HPDE6-E6E7 (cell line): ENCODE data around the gene SLC7A9.
"Not testable (repeated sequence)": the region's sequence is repeated elsewhere in the genome, so short reads cannot be mapped to it uniquely, and the experiment has no call there.

Source experiments
- DNase-seq: peaks from one replicate; pipeline ENCODE4 v3.0.0; 2011; ENCODE audit warnings: missing footprints; ENCODE audit errors: extremely low spot score

The SLC7A9 gene

DNA sequence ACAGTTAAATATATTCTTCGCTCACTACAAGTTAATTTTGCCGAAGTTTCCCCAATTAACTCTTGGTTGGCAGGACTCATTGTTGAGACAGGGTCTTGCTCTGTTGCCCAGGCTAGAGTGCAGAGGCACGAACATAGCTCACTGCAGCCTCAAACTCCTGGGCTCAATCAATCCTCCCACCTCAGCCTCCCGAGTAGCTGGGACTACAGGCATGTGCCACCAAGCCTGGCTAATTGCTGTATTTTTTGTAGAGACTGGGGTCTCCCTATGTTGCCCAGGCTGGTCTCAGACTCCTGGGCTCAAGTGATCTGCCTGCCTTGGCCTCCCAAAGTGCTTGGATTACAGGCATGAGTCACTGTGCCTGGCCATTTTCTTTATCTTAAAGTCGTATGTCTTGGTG lies 15.7 kb upstream of the SLC7A9 start:
- DNase-seq = not testable (repeated sequence)

DNA sequence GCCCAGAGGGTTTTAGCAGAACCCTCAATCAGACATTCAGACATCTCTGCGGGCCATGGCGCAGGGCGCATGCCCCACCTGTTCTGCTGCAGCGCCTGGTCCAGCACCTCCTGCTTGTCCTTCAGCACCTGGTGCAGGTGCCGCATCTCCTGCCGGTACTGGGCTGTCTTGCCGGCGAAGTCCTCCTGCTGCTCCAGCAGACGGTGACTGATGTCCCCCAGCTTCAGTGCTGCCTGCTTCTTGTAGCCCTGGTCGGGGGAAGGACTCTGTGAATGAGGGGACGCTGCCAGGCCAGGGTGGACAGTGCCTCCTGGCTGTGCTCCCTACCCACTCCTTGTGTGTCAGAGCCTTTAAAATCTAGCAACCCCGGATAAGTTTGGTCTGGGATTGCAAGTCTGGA lies 12.2 kb upstream of the SLC7A9 start:
- DNase-seq = no peak

- DNase-seq = no peak
Measured at GRCh38 chr19:32880622-32881021, 11.1 kb upstream of the SLC7A9 start.

GRCh38 chr19:32879741-32880140 lies 10.2 kb upstream of the SLC7A9 start:
- no peak for DNase-seq

GRCh38 chr19:32878988-32879387 lies 9.4 kb upstream of the SLC7A9 start:
- DNase-seq = no peak

- DNase-seq = no peak
Measured at GRCh38 chr19:32877977-32878745, 8.6 kb upstream of the SLC7A9 start.

DNA sequence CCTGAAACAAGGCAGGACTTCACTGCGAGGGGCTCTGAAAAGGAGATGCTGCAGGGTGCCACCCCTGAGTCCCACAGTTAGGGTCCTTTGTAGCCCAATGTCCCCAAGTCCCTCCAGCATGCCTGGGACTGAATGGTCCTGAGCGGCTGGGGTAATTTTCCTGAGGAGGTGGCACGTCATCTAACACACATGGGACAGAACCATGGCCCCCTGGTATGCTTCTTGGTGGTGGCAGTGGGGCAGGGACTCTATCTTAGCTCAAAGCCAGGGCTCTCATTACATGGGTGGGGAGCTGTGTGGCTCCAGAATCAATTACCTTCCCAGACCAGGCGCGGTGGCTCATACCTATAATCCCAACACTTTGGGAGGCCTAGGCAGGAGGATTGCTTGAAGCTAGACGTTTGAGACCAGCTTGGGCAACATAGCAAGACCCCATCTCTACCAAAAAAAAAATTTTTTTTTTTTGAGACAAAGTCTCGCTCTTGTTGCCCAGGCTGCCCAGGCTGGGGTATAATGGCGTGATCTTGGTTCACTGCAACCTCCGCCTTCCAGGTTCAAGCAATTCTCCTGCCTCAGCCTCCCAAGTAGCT lies 7.9 kb upstream of the SLC7A9 start:
- DNase-seq = no peak

DNA sequence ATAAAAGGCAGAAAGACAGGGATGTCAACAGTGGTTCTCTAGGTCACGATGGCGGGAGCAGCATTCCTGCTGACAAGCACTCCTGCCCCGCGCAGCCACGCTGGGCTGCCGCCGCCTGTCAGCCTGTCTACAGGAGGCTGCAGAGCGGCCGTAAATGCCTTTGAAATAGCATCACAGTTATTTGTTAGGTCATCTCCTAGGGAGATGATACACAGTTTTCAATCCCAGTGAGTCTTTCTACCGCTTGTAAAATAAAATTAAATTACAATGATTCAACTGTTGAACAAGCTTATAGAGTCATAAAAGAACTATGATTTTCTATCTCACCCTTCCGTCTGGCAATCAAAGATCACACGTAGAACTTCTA lies 7.3 kb upstream of the SLC7A9 start:
- no peak for DNase-seq

- DNase-seq = no peak
Measured at GRCh38 chr19:32876236-32876918, 6.8 kb upstream of the SLC7A9 start.

DNA sequence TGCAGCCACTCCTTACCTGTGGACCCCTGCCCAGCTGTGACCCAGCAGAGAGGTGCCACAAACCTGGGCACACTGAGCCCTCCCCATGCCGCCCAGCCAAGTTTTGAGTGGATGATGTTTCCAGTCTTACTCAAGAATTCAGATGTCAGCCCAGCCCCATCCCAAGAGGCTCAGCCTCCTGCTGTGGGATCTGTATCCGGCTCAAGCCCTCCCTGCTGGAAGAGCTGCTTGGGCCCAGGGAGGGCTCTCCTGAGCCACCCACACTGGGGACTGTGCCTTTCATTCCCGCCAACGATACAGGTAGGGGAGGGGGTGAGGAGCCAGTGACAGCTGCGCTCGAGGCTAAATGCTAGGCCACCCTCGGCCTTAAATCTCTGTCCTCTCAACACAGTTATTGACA lies 5.9 kb upstream of the SLC7A9 start:
- no peak for DNase-seq

GRCh38 chr19:32874605-32875004 lies 5.0 kb upstream of the SLC7A9 start:
- no peak for DNase-seq

- DNase-seq = no peak
Measured at GRCh38 chr19:32873247-32873959, 3.8 kb upstream of the SLC7A9 start.

DNA sequence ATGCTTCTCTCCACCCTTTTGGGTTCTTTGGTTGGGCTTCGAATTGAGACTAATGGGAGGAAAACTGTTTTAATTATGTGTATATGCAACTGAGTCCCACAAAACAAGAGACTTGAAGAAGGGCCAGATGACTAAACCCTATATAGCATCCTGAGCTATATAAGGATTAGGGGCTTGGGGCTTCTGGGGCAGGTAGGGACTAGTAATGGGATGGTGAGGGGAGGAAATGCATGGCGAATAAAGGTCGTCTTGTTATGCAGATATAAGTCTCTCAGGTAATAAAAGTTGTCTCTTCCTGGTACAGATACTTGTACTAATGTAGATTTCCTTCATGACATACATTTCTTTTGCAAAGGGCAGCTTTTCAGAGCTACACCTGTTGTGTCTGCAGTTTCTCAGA lies 2.8 kb upstream of the SLC7A9 start:
- DNase-seq = no peak

DNA sequence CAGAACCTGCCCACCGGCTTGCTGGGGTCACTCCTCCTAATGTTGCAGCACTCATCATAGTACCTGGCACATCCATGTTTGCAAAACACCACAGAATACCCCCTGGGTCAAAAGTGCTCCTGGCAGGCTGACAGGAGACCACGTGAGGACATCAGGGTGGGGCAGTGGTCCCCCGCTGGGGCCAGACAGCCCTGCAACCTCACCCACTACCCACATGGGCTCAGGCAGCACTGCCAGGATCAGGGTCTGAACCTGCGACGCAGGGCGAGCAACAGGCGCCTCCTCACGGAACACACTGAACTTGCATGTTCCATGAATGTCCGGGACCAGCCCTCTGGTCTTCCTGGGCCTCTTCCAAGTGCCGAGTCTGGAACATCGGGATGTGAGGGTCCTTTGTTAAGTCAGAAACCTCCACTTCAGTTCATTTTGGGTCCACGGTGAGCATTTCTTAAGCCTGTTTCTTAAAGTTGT lies 1.4 kb upstream of the SLC7A9 start:
- DNase-seq = no peak

DNA sequence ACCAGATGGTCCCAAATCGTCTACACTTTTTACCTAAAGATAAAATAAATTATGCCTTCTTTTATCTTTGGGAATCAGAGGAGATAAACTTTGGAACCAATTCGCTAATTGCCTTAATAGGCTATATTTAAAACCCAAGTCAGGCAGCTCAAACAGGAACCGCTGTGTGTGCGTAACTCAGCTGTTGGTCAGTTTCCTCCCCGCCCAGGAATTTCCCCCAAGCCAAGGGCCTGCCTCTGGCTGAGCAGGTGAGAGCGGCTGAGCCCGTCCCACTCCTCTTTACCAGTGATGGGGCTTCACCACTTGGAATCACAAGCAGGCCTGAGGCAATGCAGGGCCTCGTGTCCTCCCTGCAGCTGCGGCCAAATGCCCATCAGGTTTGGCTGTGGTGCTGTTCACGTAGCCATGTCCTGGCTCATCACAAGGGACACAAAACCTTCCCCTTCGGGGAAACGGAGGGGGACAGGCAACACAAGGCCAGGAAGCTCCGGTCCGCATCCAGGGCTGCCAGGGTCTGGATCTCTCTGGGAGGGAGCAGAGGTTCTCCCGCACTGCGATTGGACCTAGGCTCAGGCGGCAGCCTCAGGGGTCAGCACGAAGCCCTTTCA lies 503 bp upstream of the SLC7A9 start:
- no peak for DNase-seq

DNA sequence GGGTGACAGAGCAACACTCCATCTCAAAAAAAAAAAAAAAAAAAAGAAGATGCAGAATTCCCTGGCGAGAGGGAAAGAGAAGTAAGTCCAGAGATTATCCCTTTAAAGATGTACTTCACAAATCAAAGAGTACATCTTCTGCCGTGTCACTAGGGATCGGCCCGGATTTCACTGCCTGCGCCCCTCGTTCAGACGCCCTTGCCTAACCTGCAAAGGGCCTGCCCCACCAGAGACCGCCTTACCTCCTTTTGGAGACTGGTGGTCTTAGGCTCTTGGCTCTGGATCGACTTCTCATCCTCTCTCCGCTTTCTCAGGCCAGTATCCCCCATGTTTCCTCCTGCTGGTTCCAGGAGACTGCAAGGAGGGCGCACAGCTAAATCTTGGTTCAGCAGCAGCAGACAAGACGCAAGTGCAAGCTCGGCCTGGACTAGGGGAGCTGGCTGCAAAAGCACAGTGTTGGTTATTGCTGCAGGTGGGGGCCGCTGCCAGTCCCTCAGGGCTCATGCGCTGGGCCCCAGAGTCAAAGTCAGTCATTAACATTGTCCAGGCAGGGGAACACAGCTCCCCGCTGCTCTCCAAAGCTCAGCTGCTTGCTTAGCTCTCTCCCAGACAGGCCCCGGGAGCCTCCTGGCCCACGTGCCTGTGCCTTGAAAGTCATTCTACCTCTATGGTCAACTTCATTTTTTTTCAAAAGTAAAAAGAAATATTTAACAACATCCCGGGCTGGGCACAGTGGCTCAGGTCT lies 1.2 kb downstream of the SLC7A9 start:
- no peak for DNase-seq

DNA sequence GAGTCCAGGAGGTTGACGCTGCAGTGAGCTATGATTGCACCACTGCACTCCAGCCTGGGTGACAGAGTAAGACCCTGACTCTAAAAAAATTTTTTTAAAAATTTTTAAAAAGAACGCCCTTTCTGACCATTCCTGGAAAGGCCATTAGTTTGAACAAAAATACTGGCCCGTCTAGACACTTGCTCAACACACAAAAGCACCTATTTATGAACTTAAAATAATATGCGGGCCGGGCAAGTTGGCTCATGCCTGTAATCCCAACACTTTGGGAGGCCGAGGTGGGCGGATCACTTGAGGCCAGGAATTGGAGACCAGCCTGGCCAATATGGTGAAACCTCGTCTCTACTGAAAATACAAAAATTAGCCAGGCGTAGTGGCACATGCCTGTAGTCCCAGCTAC lies 2.1 kb downstream of the SLC7A9 start:
- DNase-seq = not testable (repeated sequence)

DNA sequence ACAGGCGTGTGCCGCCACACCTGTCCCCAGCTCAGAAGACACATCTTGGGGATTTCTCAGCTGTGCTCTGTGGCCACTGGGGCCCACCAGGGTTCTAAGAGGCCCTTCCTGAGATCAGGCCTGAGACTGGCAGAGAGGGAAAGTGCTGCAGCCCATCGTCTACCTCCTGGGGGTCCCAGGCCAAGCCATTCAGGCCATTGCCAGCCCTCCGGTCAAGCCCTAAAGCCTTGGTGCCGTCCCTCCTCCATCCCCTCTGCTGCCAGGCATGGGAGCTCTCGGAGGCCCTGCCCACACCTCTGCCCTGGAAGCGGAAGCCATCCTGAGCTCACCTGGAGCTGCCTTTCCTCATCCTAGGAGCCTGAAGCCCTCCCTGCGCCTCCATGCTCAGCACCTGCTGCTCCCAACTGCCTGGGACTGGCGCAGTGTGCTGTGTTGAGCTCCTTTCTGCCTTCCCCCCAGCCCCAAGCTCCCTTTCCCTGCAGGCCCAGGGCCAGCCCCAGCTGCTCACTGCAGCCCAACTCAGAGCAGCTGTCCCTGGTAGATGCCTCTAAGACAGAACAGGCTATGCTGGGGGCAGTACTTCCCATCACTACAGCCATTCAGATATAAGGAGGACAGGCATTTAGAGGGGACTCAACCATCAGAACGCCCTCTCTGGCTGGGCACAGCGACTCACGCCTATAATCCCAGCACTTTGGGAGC lies 2.9 kb downstream of the SLC7A9 start:
- DNase-seq = no peak

DNA sequence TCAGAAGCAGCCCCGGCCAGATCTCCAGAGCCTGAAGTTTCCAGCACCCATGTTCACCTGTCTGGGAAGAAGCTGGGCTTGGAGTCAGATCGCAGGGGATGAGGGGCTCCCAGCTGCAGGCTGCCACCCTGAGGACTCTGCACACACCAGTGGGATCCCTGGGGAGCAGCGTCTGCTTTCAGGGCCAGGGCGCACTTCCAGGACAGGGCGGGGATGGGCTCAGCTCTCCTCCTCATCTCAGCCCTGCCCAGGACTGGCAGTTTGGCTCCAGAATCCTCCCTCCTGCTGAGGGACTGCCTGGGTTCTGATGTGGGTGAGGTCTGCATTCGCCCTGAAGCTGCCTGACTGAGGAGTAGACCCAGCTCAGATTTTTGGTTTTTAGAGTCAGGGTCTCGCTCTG lies 3.5 kb downstream of the SLC7A9 start:
- no peak for DNase-seq

GRCh38 chr19:32865326-32865725 lies 4.2 kb downstream of the SLC7A9 start:
- no peak for DNase-seq
